H1 (cell line): ENCODE results near the gene MAPRE3. TPM values are rescaled to one million over a fixed set of nuclear protein-coding genes. Genes with fewer than 3 reads are reported as not detected.

ENCODE experiments used
- CTCF ChIA-PET: fragments of 300-600 bp; sonication (Branson Sonifier 250); formaldehyde crosslinking; loops from one replicate; lab custom pipeline; 2021; ENCODE audit not compliant: partially characterized antibody; lab: Charles Lee
- POLR2A ChIA-PET: fragments of 300-600 bp; sonication (Branson Sonifier 250); formaldehyde crosslinking; loops from one replicate; lab custom pipeline; 2021; ENCODE audit warnings: inconsistent platforms; ENCODE audit not compliant: partially characterized antibody; lab: Charles Lee
- DNase-seq, 2 experiments: peaks; one replicate each; pipeline versions ENCODE4 v3.0.0 to v3.0.0-alpha.2; 2010 to 2022; ENCODE audit warnings: low spot score in 2 of 2, low read depth in 1 of 2, mixed read lengths in 1 of 2
- FAIRE-seq: peaks from 2 replicates; lab custom pipeline; 2011; peaks lifted over from hg19 to GRCh38; lab: Jason Lieb, UNC
- H2AFZ ChIP-seq: 2 replicates; pipeline ENCODE4 v1.8.1; 2012; ENCODE audit warnings: low read length, inconsistent platforms
- H2AK5ac ChIP-seq: 2 replicates; pipeline ENCODE4 v1.6.1; 2013; ENCODE audit warnings: low read depth, low read length
- H2BK120ac ChIP-seq: replicated peaks from 2 replicates; pipeline ENCODE3; 2013; ENCODE audit warnings: low read depth, low read length, inconsistent platforms
- H2BK12ac ChIP-seq: 2 replicates; pipeline ENCODE4 v1.6.1; 2013; ENCODE audit warnings: low read depth, low read length
- H2BK15ac ChIP-seq: 2 replicates; pipeline ENCODE4 v1.6.1; 2013; ENCODE audit warnings: low read length
- H2BK20ac ChIP-seq: 2 replicates; pipeline ENCODE4 v1.6.1; 2013; ENCODE audit warnings: low read length
- H2BK5ac ChIP-seq: 2 replicates; pipeline ENCODE4 v1.6.1; 2013; ENCODE audit warnings: low read depth, low read length
- H3K14ac ChIP-seq: 2 replicates; pipeline ENCODE4 v1.6.1; 2013; ENCODE audit warnings: inconsistent platforms; ENCODE audit not compliant: insufficient read length
- H3K18ac ChIP-seq: 2 replicates; pipeline ENCODE4 v1.6.1; 2013; ENCODE audit warnings: low read length; ENCODE audit errors: extremely low read depth
- H3K23ac ChIP-seq: 2 replicates; pipeline ENCODE4 v1.6.1; 2013; ENCODE audit warnings: inconsistent platforms; ENCODE audit not compliant: insufficient read length
- H3K23me2 ChIP-seq: 2 replicates; pipeline ENCODE4 v1.6.1; 2013; ENCODE audit warnings: low read depth, low read length
- H3K27ac ChIP-seq: 2 replicates; pipeline ENCODE4 v1.6.1; 2011; ENCODE audit warnings: low read depth, low read length, inconsistent platforms
- H3K27me3 ChIP-seq, 4 experiments: replicated peaks in 1 of 4; 1 replicate in 1 of 4; 2 replicates in 3 of 4; pipeline versions ENCODE4 v1.6.1 to v1.8.1; 2011 to 2013; ENCODE audit warnings: low read length in 3 of 4, mild to moderate bottlenecking in 3 of 4, inconsistent platforms in 2 of 4, mixed read lengths in 2 of 4, moderate library complexity in 1 of 4; ENCODE audit not compliant: control insufficient read depth in 3 of 4, insufficient read depth in 3 of 4; ENCODE audit errors: extremely low read depth in 1 of 4
- H3K36me3 ChIP-seq, 4 experiments: 2 replicates each; pipeline versions ENCODE4 v1.6.1 to v1.8.1; 2011 to 2013; ENCODE audit warnings: mild to moderate bottlenecking in 4 of 4, low read length in 3 of 4, moderate library complexity in 2 of 4, control low read depth in 1 of 4, inconsistent platforms in 1 of 4; ENCODE audit not compliant: insufficient read depth in 4 of 4, control insufficient read depth in 2 of 4
- H3K4ac ChIP-seq: replicated peaks from 2 replicates; pipeline ENCODE3; 2013; ENCODE audit warnings: low read length, low read depth, mixed read lengths, inconsistent platforms; ENCODE audit not compliant: insufficient read length
- H3K4me1 ChIP-seq, 4 experiments: replicated peaks in 1 of 4; 1 replicate in 1 of 4; 2 replicates in 3 of 4; pipeline versions ENCODE4 v1.6.1 to v1.8.1; 2011 to 2013; ENCODE audit warnings: low read length in 3 of 4, inconsistent platforms in 2 of 4, mixed read lengths in 1 of 4; ENCODE audit not compliant: insufficient read depth in 4 of 4, control insufficient read depth in 3 of 4
- H3K4me2 ChIP-seq, 2 experiments: 2 replicates each; pipeline versions ENCODE4 v1.6.1 to v1.8.1; 2011 to 2013; ENCODE audit warnings: low read depth in 2 of 2, low read length in 2 of 2, control low read depth in 1 of 2, inconsistent platforms in 1 of 2, mild to moderate bottlenecking in 1 of 2; ENCODE audit not compliant: insufficient read depth in 1 of 2
- H3K4me3 ChIP-seq, 4 experiments: fragments of 200-600, 300-600 bp in 1 of 4; sonication (generic), shearing (Covaris generic), sonication (Bioruptor Twin) in 1 of 4; 2 replicates each; pipeline versions ENCODE4 v1.5.1 to v1.8.1; 2011 to 2016; ENCODE audit warnings: low read length in 4 of 4, low read depth in 3 of 4, control low read depth in 2 of 4, inconsistent platforms in 2 of 4, mild to moderate bottlenecking in 2 of 4, mixed read lengths in 1 of 4, moderate library complexity in 1 of 4; ENCODE audit not compliant: insufficient read depth in 2 of 4; ENCODE audit errors: extremely low read depth in 1 of 4
- H3K56ac ChIP-seq: replicated peaks from 2 replicates; pipeline ENCODE3; 2013; ENCODE audit warnings: low read depth, mild to moderate bottlenecking, mixed read lengths, low read length, inconsistent platforms; ENCODE audit not compliant: insufficient read length
- H3K79me1 ChIP-seq: 2 replicates; pipeline ENCODE4 v1.6.1; 2013; ENCODE audit warnings: low read depth, low read length, control low read depth
- H3K79me2 ChIP-seq, 2 experiments: 2 replicates each; pipeline versions ENCODE4 v1.6.1 to v1.8.1; 2012 to 2013; ENCODE audit warnings: low read length in 2 of 2, mild to moderate bottlenecking in 2 of 2, inconsistent platforms in 1 of 2; ENCODE audit not compliant: insufficient read depth in 2 of 2, control insufficient read depth in 1 of 2
- H3K9ac ChIP-seq, 4 experiments: replicated peaks in 1 of 4; 1 replicate in 1 of 4; 2 replicates in 3 of 4; pipeline versions ENCODE4 v1.6.1 to v1.8.1; 2011 to 2013; ENCODE audit warnings: low read depth in 3 of 4, low read length in 3 of 4, control low read depth in 2 of 4, mild to moderate bottlenecking in 2 of 4, moderate library complexity in 2 of 4, inconsistent platforms in 1 of 4; ENCODE audit errors: extremely low read depth in 1 of 4
- H3K9me3 ChIP-seq, 2 experiments: 2 replicates each; pipeline versions ENCODE4 v1.6.1 to v1.8.1; 2012 to 2013; ENCODE audit warnings: mild to moderate bottlenecking in 2 of 2, moderate library complexity in 2 of 2, control low read depth in 1 of 2, inconsistent platforms in 1 of 2, low read depth in 1 of 2, low read length in 1 of 2, mixed read lengths in 1 of 2; ENCODE audit not compliant: insufficient read depth in 2 of 2
- H4K20me1 ChIP-seq, 2 experiments: replicated peaks in 1 of 2; 2 replicates each; pipeline versions ENCODE3 to v1.8.1; 2011 to 2013; ENCODE audit warnings: inconsistent platforms in 2 of 2, low read length in 2 of 2, mild to moderate bottlenecking in 1 of 2; ENCODE audit not compliant: insufficient read depth in 2 of 2, control insufficient read depth in 1 of 2
- H4K5ac ChIP-seq: 2 replicates; pipeline ENCODE4 v1.6.1; 2013; ENCODE audit warnings: low read length, low read depth, mixed read lengths, inconsistent platforms; ENCODE audit not compliant: insufficient read length
- H4K8ac ChIP-seq: 2 replicates; pipeline ENCODE4 v1.8.0; 2013; ENCODE audit warnings: mild to moderate bottlenecking, moderate library complexity, low read length, inconsistent platforms; ENCODE audit not compliant: insufficient read depth; ENCODE audit errors: extremely low read depth
- H4K91ac ChIP-seq: replicated peaks from 2 replicates; pipeline ENCODE3; 2013; ENCODE audit warnings: low read length, mixed read lengths, inconsistent platforms; ENCODE audit not compliant: insufficient read length
- EP300 ChIP-seq, 2 experiments: IDR thresholded peaks; 1 replicate in 1 of 2; 2 replicates in 1 of 2; pipeline ENCODE4 v1.6.1; 2011 to 2012; ENCODE audit warnings: low read depth in 2 of 2, low read length in 2 of 2, mild to moderate bottlenecking in 2 of 2, borderline replicate concordance in 1 of 2, inconsistent platforms in 1 of 2, moderate library complexity in 1 of 2
- SP4 ChIP-seq: IDR thresholded peaks from 2 replicates; pipeline ENCODE4 v1.6.1; 2012; ENCODE audit warnings: low read length, inconsistent platforms
- WGBS, 2 experiments: shearing (Covaris generic) in 1 of 2; methylation state at CpG; one replicate each; pipeline versions ENCODE4 v1.1.6 to v1.1.7; 2013 to 2015; ENCODE audit warnings: low lambda C conversion rate in 2 of 2, mixed read lengths in 2 of 2, inconsistent platforms in 1 of 2, low coverage in 1 of 2, missing lambda C conversion rate in 1 of 2; ENCODE audit not compliant: insufficient replicate concordance in 2 of 2, insufficient coverage in 1 of 2, insufficient read length in 1 of 2; ENCODE audit errors: extremely low coverage in 1 of 2, missing lambda C conversion rate in 1 of 2; 5-methylcytosine and 5-hydroxymethylcytosine counted together
- polyA plus RNA-seq, 7 experiments: library from polyadenylated mRNA; depleted of rRNA in 3 of 7; stranded (reverse) in 5 of 7; unstranded in 2 of 7; fragments of >200 nt in 5 of 7; fragments of 200-250 nt in 2 of 7; gene quantifications; 1 replicate in 5 of 7; 2 replicates in 1 of 7; 4 replicates in 1 of 7; pipeline versions ENCODE4 v1.2.1 to v1.2.3, GENCODE V29; 2011 to 2013; ENCODE audit warnings: missing spikeins in 2 of 7, mixed read lengths in 2 of 7
- total RNA-seq: library from RNA; stranded (reverse); fragmentation: NEBNext Ultra II Directional; extraction: Animal tissue kit (Norgen Biotek cat#: 25700); gene quantifications from 2 replicates; pipeline ENCODE4 v1.2.1, GENCODE V29; 2021

The MAPRE3 gene
- total and polyA plus RNA-seq, 2 of the 8 experiments (the other 6 are each of a cell fraction or from before 2014, with no cell fraction given): 4.9 to 6.6 TPM

DNA sequence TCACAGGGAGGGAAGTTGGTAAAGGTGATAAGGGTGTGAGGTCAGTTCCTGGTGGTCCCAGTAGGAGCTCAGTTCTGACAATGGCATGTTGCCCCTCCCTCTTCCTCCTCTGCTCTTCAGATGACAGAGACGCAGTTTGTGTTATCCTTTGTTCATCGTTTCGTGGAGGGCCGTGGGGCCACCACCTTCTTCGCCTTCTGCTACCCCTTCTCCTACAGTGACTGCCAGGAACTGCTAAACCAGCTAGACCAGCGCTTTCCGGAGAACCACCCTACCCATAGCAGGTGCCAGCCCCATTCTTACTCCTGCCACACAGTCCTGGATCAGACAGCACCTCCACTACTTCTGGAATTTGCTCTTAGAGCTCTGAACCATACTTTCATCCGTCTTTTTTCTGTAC, 83.3 kb downstream of the MAPRE3 start:
- Histone ChIP-seq H2BK120ac (no peak overlapping the region), H3K4me2 (no peak overlapping the region), H3K23me2 (peaks cover 13% of the 10 kb centered on the region), H3K36me3 (peaks cover 17 to 35% (median 24%) of the 10 kb centered on the region in 4 experiments), H3K4me3 (no peak overlapping the region), H3K18ac (no peak overlapping the region), H3K14ac (no peak overlapping the region), H3K27me3 (no peaks in the 10 kb centered on the region), H2BK5ac (no peak overlapping the region), H4K5ac (no peak overlapping the region), H3K4me1 (no peaks in the 10 kb centered on the region; a peak in 4 of 7 replicates), H4K20me1 (peaks cover 0 to 4% of the 10 kb centered on the region in 2 experiments), H3K4ac (no peak overlapping the region), H2BK15ac (no peak overlapping the region), H3K56ac (no peak overlapping the region), H3K79me2 (no peaks in the 10 kb centered on the region), H3K27ac (no peak overlapping the region), H2BK20ac (no peak overlapping the region), H4K8ac (no peak overlapping the region), H3K79me1 (no peaks in the 10 kb centered on the region), H3K9me3 (no peaks in the 10 kb centered on the region), H2AK5ac (no peak overlapping the region), H2AFZ (no peak overlapping the region), H3K9ac (no peak overlapping the region), H4K91ac (no peak overlapping the region), H2BK12ac (no peak overlapping the region), H3K23ac (no peak overlapping the region)
- TF ChIP-seq SP4 (no peak), EP300 (IDR thresholded peaks at IDR 0.05; ENCODE audit: borderline replicate concordance in 1 of 2, low read depth in 2 of 2, low read length in 2 of 2) (no peak)
- 96% methylated on average over 8 of the region's 8 CpGs; no CpG with 5 or more reads in 1 of the 2 experiments for WGBS, 2 experiments
- DNase-seq (no peak), FAIRE-seq (no peak)
- POLR2A ChIA-PET: interaction anchor here (1.1 to 19.3 kb wide), 6 partner anchors 13 to 303 kb away, joined by 3 to 441 read pairs (median 4); partner anchors contain the start of genes EMILIN1, GTF3C2, OST4 and TMEM214
- CTCF ChIA-PET: interaction anchor here (0.6 to 18.3 kb wide), 6 partner anchors 11 to 131 kb away, joined by 3 to 160 read pairs (median 4); partner anchors contain the start of genes EMILIN1 and KHK
